ENCODE measurements around the gene MXRA8.

The MXRA8 gene

DNA sequence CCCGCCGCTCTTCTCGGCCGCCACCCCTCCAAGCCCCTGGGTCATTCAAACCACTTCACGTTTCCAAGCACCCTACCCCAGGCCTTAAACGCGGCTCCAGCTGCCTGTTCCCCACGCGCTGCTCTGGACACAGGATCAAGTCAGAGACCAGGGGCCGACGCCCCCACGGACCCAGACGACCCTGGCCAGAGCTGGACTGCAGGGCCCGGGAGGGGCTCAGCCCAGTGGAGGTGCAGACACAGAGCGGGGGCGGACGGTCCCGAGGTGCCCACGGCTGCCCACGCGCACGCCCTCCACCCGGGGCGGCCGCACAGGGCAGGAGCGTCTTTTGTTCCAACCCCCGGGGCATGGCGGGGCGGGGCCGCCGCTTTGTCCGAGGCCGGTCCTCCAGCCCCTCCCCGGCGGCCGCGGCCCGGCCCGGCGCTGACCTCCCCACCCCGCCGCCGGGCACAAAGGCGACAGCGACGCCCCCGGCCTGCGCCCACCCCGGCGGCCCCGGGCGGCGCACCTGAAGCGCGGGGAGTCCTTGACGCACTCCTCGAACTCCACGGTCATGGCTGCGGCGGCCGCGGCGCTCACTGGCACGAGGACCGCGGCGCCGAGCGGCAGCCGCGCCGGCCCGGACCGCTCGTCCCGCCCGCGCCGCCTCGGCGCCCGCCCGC is 51.0 kb downstream of the MXRA8 start:
- no peak for DNase-seq (ENCODE audit: low read depth in 2 of 2)

GRCh38 chr1:1306661-1307260 is 51.6 kb downstream of the MXRA8 start:
- DNase-seq (ENCODE audit: low read depth in 2 of 2): no peak

- DNase-seq (ENCODE audit: low read depth in 2 of 2): no peak
Observed at GRCh38 chr1:1306070-1306660, 52.2 kb downstream of the MXRA8 start.

GRCh38 chr1:1305300-1306069 is 52.9 kb downstream of the MXRA8 start:
- DNase-seq (ENCODE audit: low read depth in 2 of 2): peak; percentile 49 to 54

DNA sequence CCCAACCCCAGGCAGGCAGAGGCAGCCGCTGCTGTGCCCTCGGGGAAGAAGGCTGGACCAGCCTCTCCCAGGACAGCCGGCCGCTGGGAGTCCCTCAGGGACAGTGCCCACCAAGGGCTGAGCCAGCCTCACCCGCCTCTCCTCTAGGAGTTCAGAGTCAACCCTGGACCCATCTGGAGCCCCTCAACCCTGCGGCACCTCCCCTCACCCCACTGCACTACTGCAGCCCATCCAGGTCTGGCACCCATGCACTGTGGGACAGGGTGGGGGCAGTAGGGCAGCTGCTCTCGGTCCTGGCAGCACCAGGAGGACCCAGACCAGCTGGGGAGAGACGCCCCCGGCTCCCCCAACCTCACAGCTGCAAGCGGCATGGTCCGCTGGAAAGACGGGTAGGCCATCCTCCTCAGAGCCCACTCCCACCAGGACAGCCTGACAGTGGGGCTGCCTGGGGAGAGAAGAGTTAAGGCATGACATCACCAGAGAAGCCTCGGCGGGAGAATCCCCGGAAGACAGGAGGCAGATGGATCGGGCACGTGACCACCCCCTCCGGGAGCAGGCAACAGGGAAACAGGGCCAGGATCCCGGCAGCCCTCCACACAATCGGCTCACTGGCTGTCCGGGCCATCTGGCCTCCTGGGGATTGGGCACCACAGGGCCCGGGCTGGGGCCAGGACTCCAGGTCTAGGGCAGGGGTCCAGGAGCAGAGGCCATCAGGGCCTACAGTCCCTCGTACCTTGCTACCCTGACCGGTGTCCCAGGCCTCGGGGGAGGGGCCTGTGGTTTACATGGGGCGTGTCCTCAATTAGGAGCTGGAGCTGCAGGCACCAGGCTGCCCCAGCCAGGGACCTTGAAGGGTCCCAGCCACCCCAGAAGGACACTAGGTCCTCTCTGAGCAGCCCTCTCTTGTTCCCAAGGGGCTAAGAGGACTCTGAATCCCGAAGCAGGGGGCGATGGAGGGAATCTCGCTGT is 53.7 kb downstream of the MXRA8 start:
- DNase-seq (ENCODE audit: low read depth in 2 of 2): peak; percentile 53 to 60

- DNase-seq (ENCODE audit: low read depth in 2 of 2): no peak
Observed at GRCh38 chr1:1303736-1304135, 54.6 kb downstream of the MXRA8 start.

DNA sequence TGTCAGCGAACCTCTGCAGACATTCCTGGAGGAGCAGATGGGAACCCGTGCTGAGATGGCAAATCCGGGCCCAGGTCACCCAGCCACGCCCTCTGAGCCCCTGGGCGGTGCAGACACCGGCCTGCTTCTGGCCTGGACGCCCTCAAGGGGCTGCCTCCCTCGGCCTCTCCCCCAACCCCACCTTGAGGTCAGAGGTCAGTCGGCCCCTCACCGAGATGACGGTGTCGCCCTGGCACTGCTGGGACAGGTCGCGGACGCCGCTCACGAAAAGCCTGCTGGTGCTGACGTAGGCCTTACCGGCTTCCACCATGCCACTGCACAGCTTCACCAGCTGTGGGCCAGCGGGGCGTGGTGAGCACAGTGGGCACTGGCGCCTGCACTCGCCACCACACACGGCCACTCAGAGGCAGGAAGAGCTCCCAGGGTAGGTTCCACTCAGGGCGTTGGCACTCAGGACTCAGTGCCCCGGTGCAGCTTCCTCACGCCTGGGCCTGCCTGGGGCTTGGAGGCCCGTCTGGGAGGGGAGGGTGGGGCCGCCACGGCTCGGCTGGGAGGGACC is 55.3 kb downstream of the MXRA8 start:
- DNase-seq (ENCODE audit: low read depth in 2 of 2): no peak
